HepG2 (cell line): ENCODE measurements around the gene MYH9. TPM values are rescaled to one million over a fixed set of nuclear protein-coding genes. Genes with fewer than 3 reads are reported as not detected.
A peak's percentile ranks its signal among the peaks of the same experiment; 100 is the strongest.

Source experiments
- CEBPB ChIP-seq: IDR thresholded peaks from 2 replicates; pipeline ENCODE4 v1.6.1; 2011; ENCODE audit warnings: low read depth, low read length, improper control_type of control experiment, borderline replicate concordance
- RAD21 ChIP-seq: fragments of 450-650 bp; formaldehyde crosslinking; IDR thresholded peaks from 2 replicates; pipeline ENCODE4 v1.5.0; 2020; ENCODE audit warnings: mild to moderate bottlenecking
- YY1 ChIP-seq: IDR thresholded peaks from 2 replicates; pipeline ENCODE4 v1.6.1; 2011; ENCODE audit warnings: low read length, low read depth, moderate library complexity, mild to moderate bottlenecking; ENCODE audit not compliant: insufficient read depth, insufficient replicate concordance
- ZNF207 ChIP-seq: fragments of 450-650 bp; IDR thresholded peaks from 2 replicates; pipeline ENCODE4 v1.6.1; 2016; ENCODE audit warnings: antibody characterized with exemption, borderline replicate concordance
- ZNF468 ChIP-seq: sonication (generic); formaldehyde crosslinking; IDR thresholded peaks from 2 replicates; pipeline ENCODE4 v1.8.0; 2022; ENCODE audit warnings: mild to moderate bottlenecking, moderate library complexity, missing genetic modification reagents
- ZNF883 ChIP-seq: sonication (generic); formaldehyde crosslinking; IDR thresholded peaks from 2 replicates; pipeline ENCODE4 v1.5.1; 2020; ENCODE audit warnings: mild to moderate bottlenecking, missing genetic modification reagents; ENCODE audit errors: not compliant biosample characterization
- polyA plus RNA-seq, 8 experiments: library from polyadenylated mRNA; depleted of rRNA in 3 of 8; stranded (reverse) in 7 of 8; unstranded in 1 of 8; fragments of >200 nt; fragmentation: Illumina TruSeq in 4 of 8; extraction: Trizol in 4 of 8; gene quantifications; 2 replicates each; pipeline versions ENCODE4 v1.2.1 to v1.2.3, GENCODE V29; 2011 to 2016; ENCODE audit warnings: low read depth in 4 of 8, missing spikeins in 1 of 8, mixed read lengths in 1 of 8; ENCODE audit not compliant: insufficient read depth in 1 of 8
- total RNA-seq, 5 experiments: library from RNA; depleted of rRNA; stranded (reverse); fragments of >200 nt; fragmentation: Illumina TruSeq; extraction: Trizol; gene quantifications; 2 replicates each; pipeline ENCODE4 v1.2.3, GENCODE V29; 2016; ENCODE audit warnings: low read depth in 1 of 5
- TF ChIP-seq, protein P1 (sequence below): sonication (generic); formaldehyde crosslinking; IDR thresholded peaks from 2 replicates; pipeline ENCODE4 v1.4.0; 2020; ENCODE audit warnings: mild to moderate bottlenecking, missing genetic modification reagents
- TF ChIP-seq, protein P2 (sequence below): sonication (generic); formaldehyde crosslinking; IDR thresholded peaks from one replicate; pipeline ENCODE4 v1.5.1; 2020; ENCODE audit warnings: mild to moderate bottlenecking, missing genetic modification reagents; ENCODE audit errors: not compliant biosample characterization
- TF ChIP-seq, protein P3 (sequence below): IDR thresholded peaks from 2 replicates; pipeline ENCODE4 v1.6.1; 2016; ENCODE audit warnings: missing biosample characterization, missing genetic modification reagents, low read depth

Gene MYH9
- total and polyA plus RNA-seq, 2 of the 13 experiments (the other 11 are each of a cell fraction or from before 2014, with no cell fraction given) = 50.7 to 98.5 TPM

- TF ChIP-seq, protein P1, sequence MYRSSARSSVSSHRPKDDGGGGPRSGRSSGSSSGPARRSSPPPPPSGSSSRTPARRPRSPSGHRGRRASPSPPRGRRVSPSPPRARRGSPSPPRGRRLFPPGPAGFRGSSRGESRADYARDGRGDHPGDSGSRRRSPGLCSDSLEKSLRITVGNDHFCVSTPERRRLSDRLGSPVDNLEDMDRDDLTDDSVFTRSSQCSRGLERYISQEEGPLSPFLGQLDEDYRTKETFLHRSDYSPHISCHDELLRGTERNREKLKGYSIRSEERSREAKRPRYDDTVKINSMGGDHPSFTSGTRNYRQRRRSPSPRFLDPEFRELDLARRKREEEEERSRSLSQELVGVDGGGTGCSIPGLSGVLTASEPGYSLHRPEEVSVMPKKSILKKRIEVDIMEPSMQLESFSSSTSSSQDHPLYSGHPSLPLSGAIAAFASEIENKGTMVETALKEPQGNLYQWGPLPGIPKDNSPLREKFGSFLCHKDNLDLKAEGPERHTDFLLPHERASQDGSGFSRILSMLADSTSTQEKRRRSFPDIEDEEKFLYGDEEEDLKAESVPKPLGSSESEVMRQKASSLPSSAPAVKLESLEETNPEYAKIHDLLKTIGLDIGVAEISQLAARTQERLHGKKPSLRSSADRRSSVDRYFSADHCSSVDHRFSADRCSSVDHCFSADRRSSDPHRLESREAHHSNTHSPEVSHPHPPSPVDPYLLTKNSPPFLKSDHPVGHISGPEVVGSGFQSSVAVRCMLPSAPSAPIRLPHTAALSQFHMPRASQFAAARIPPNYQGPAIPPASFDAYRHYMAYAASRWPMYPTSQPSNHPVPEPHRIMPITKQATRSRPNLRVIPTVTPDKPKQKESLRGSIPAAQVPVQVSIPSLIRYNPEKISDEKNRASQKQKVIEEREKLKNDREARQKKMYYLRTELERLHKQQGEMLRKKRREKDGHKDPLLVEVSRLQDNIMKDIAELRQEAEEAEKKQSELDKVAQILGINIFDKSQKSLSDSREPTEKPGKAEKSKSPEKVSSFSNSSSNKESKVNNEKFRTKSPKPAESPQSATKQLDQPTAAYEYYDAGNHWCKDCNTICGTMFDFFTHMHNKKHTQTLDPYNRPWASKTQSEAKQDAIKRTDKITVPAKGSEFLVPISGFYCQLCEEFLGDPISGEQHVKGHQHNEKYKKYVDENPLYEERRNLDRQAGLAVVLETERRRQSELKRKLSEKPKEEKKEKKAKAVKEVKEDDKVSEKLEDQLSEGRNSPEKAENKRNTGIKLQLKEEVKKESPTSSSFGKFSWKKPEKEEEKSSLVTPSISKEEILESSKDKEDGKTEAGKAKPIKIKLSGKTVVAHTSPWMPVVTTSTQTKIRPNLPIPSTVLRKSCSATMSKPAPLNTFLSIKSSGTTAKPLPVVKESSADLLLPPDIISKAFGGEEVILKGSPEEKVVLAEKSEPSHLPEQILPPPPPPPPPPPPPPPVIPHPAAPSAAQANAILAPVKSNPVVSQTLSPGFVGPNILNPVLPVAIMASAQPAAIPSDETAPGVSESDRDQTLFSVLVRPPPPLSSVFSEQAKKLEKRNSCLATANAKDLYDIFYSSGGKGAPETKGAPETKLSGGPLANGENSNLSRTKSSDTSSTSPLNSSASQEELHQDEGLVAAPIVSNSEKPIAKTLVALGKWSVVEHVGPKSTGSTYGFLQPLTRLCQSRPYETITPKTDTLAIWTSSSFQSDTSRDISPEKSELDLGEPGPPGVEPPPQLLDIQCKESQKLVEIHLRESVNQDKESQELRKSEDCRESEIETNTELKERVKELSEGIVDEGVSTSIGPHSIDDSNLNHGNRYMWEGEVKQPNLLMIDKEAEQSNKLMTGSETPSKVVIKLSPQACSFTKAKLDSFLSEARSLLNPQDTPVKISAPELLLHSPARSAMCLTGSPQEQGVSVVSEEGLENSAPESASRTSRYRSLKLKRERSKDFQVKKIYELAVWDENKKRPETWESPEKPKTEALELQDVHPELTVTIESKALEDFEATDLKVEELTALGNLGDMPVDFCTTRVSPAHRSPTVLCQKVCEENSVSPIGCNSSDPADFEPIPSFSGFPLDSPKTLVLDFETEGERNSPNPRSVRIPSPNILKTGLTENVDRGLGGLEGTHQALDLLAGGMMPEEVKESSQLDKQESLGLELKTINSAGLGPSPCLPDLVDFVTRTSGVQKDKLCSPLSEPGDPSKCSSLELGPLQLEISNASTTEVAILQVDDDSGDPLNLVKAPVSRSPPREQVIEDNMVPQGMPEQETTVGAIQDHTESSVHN (CRISPR knock-in tag) = no peak
- no peak for TF ChIP-seq ZNF207
- TF ChIP-seq, protein P2, sequence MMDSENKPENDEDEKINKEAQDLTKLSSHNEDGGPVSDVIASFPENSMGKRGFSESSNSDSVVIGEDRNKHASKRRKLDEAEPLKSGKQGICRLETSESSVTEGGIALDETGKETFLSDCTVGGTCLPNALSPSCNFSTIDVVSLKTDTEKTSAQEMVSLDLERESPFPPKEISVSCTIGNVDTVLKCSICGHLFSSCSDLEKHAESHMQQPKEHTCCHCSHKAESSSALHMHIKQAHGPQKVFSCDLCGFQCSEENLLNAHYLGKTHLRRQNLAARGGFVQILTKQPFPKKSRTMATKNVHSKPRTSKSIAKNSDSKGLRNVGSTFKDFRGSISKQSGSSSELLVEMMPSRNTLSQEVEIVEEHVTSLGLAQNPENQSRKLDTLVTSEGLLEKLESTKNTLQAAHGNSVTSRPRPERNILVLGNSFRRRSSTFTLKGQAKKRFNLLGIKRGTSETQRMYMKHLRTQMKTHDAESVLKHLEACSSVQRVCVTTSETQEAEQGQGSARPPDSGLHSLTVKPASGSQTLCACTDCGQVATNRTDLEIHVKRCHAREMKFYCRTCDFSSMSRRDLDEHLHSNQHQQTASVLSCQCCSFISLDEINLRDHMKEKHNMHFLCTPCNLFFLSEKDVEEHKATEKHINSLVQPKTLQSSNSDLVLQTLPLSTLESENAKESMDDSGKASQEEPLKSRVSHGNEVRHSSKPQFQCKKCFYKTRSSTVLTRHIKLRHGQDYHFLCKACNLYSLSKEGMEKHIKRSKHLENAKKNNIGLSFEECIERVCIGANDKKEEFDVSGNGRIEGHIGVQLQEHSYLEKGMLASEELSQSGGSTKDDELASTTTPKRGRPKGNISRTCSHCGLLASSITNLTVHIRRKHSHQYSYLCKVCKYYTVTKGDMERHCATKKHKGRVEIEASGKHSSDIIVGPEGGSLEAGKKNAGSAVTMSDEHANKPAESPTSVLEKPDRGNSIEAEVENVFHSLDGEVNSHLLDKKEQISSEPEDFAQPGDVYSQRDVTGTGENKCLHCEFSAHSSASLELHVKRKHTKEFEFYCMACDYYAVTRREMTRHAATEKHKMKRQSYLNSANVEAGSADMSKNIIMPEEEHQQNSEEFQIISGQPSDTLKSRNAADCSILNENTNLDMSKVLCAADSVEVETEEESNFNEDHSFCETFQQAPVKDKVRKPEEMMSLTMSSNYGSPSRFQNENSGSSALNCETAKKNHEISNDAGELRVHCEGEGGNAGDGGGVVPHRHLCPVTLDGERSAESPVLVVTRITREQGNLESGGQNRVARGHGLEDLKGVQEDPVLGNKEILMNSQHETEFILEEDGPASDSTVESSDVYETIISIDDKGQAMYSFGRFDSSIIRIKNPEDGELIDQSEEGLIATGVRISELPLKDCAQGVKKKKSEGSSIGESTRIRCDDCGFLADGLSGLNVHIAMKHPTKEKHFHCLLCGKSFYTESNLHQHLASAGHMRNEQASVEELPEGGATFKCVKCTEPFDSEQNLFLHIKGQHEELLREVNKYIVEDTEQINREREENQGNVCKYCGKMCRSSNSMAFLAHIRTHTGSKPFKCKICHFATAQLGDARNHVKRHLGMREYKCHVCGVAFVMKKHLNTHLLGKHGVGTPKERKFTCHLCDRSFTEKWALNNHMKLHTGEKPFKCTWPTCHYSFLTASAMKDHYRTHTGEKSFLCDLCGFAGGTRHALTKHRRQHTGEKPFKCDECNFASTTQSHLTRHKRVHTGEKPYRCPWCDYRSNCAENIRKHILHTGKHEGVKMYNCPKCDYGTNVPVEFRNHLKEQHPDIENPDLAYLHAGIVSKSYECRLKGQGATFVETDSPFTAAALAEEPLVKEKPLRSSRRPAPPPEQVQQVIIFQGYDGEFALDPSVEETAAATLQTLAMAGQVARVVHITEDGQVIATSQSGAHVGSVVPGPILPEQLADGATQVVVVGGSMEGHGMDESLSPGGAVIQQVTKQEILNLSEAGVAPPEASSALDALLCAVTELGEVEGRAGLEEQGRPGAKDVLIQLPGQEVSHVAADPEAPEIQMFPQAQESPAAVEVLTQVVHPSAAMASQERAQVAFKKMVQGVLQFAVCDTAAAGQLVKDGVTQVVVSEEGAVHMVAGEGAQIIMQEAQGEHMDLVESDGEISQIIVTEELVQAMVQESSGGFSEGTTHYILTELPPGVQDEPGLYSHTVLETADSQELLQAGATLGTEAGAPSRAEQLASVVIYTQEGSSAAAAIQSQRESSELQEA = no peak
- TF ChIP-seq ZNF468 = no peak
- TF ChIP-seq, protein P3, sequence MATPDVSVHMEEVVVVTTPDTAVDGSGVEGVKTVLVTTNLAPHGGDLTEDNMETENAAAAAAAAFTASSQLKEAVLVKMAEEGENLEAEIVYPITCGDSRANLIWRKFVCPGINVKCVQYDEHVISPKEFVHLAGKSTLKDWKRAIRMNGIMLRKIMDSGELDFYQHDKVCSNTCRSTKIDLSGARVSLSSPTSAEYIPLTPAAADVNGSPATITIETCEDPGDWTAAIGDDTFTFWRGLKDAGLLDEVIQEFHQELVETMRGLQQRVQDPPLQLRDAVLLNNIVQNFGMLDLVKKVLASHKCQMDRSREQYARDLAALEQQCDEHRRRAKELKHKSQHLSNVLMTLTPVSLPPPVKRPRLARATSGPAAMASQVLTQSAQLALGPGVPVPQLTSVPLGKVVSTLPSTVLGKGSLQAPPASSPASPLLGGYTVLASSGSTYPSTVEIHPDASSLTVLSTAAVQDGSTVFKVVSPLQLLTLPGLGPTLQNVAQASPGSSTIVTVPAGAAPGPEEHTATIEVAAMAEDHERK (CRISPR knock-in tag) = no peak
- 0 out of 2 replicates have a peak, but pooled peaks have one; percentile 22 for TF ChIP-seq RAD21
- no peak for TF ChIP-seq ZNF883 (CRISPR knock-in tag)
- no peak for TF ChIP-seq YY1
- peak; percentile 87 for TF ChIP-seq CEBPB
These were observed 36.8 kb downstream of the MYH9 start (continued) for GRCh38 chr22:36350751-36351594.
